GM21786 (cell line): ENCODE results near the gene SDHA.

Source experiments
- ATAC-seq: cut with Tn5 transposase; IDR thresholded peaks from one replicate; pipeline ENCODE4 v1.9.1; 2021; ENCODE audit not compliant: unreplicated experiment

SDHA gene

DNA sequence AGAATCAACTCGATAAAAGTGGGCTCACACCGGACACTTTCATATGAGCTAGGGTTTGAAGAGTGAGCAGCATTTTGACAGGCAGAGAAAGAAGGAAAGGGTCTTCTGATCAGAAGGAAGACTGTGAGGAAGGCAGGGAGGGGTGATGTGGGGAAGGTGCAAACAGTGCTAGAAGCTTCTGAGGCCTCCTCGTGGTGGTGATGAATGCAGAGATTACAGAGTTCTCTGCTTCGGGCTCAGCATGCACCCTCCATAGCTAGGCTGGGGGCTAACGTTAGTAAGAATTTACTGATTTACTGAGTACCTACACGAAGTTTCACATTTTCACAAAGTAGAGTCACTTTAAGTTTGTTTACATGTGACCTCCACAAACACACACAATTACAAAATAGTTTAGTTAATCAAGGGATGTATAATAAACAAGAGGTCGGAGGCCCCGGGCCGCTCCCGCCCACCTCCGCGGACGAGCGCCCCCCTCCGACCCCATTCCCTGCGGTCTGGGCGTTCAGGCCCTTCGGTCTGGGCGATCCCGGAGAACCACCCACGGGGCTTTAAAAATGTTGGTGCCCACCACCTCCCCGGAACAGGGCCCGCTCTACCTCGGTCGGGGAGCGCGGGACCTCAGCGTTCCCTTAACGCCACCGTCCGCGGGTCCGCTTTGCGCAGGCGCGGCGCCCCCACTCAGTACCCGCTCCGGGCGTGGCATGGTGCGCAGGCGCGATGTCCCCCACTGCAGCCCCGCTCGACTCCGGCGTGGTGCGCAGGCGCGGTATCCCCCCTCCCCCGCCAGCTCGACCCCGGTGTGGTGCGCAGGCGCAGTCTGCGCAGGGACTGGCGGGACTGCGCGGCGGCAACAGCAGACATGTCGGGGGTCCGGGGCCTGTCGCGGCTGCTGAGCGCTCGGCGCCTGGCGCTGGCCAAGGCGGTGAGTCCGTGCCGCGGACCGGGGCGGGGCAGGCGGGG is at the start of gene SDHA, which contains the start of gene CCDC127:
Gene SDHA, plus strand, starts transcription at position 827 of the 963 bp plus-strand sequence. Its CDS starts 36 bp downstream, at position 863.
Gene CCDC127, minus strand, starts transcription at position 660 of the 963 bp plus-strand sequence. CDS start 1,304 bp downstream, outside the sequence.
- peak; percentile 73 for ATAC-seq

DNA sequence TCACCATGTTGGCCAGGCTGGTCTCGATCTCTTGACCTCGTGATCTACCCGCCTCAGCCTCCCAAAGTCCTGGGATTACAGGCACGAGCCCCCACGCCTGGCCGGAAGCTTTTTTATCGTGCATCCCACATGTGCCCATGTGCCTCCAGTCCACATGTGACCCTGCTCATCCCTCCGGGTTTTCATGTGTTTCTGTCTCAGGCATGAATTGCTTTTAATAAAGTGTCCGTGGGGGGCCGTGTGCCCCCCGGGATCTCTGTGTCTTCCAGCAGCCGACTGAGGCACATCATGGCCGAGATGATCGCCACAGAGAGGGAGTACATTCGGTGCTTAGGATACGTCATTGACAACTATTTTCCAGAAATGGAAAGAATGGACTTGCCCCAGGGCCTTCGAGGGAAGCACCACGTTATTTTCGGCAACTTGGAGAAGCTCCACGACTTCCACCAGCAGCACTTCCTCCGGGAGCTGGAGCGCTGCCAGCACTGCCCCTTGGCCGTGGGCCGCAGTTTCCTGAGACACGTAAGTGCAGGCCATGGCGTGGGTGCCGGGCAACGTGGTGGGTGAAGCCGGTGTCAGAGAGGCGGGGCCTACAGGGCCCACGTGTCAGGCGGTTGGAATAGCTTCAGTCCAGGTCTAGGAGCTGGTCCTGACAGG is 48.9 kb upstream of the SDHA start:
- no peak for ATAC-seq

DNA sequence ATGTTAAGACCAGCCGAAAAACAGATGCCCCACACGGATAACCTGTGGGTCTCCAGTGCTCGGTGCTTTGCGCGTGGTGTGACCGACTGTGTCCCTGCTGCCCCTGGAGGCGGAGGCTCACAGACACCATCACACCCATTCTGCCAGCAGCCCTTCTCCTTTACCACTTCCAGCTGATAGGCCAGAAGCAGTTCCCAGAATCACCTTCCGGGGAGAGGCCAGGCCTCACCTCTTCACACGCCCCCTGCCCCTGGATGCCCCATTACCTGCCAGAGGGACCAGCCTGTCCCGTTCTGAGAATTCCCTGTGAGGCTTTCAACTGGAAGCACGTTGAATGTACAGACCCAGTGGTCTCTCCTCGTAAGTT is 48.4 kb upstream of the SDHA start:
- no peak for ATAC-seq

DNA sequence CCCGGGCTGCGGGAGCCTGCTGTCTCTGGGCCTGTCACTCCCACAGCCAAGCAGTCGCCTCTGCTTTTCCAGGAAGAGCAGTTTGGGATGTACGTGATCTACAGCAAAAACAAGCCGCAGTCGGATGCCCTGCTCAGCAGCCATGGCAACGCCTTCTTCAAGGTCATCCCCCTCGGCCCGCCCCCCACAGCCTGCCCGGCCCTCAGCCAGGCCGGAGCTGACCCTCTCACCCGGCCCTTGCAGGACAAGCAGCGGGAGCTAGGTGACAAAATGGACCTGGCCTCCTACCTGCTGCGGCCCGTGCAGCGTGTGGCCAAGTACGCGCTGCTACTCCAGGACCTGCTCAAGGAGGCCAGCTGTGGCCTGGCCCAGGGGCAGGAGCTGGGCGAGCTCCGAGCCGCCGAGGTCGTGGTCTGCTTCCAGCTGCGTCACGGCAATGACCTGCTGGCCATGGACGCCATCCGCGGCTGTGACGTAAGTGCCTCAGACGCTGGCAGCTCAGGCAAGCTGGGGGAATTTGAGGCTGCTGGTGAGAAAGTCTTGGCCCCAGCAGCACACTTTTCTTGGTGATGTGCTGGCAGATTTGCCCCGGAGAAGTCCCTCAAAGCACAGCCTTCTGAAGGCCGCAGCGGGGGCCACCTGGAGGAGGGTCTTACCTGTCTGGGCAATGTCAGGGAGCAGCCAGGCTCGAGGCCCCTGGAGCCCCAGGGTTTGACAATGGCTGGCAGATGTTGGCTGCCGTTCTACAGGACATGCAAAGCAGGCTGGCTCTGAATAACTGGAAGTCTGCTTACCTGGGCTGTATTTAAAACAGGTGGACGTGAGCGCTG is 46.9 kb upstream of the SDHA start:
- no peak for ATAC-seq

DNA sequence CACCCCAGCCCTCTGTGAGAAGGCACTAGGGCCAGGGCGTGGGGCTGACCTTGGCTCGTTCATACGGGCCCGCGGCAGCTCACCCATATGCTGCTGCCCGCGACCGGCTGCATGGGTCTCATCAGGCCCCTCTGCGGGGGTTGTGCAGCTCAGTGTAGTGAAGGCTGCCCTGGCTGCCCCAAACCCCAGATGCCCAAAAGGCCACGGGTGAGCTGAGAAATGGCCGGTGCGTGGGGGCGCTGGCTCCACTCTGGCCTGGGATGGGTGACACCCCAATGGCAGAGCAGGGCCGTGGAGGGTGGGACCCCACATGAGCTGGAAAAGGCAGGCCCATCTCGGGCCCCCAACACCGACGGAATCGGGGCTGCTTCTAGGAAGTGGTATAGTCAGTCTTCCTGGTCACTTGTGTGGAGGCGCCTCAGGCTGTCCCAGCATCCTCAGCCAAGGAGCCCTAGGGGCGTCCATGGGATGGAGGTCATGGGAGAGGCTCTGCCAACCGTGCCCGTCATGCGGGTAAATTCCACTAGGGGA is 46.3 kb upstream of the SDHA start:
- ATAC-seq: no peak

DNA sequence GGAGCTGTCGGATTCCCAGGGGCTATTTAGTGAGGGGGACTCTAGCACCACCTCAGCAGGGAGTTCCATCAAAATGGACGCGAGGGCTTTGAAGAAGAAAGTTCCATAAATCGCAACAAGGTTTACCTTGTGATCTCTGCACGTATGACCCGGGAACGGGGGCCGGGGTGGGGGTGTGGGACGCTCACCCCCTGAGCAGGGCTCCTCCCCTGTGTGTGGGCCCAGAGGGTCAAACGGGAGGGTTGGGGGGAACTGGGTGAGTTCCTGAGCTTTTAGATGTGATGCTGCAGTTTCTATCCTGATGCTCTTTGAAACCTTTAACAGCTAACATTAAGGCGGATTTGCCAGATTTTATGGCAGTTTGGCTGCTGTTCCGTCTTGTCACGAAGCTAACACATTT is 45.7 kb upstream of the SDHA start:
- ATAC-seq: no peak

DNA sequence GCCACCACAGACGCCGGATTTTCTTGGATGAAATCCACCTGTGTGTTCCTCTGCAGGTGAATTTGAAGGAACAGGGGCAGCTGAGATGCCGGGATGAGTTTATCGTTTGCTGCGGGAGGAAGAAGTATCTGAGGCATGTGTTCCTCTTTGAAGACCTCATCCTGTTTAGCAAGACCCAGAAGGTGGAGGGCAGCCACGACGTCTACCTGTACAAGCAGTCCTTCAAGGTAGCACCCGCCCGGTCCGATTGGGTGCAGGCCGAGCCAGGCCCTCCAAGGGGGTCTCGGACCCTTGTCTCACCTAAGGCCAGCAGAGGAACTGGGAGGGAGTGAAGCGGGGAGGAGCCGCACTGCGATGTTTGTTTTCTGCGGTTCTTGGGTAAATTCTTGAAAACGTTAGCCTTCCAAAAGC is 45.3 kb upstream of the SDHA start:
- no peak for ATAC-seq

DNA sequence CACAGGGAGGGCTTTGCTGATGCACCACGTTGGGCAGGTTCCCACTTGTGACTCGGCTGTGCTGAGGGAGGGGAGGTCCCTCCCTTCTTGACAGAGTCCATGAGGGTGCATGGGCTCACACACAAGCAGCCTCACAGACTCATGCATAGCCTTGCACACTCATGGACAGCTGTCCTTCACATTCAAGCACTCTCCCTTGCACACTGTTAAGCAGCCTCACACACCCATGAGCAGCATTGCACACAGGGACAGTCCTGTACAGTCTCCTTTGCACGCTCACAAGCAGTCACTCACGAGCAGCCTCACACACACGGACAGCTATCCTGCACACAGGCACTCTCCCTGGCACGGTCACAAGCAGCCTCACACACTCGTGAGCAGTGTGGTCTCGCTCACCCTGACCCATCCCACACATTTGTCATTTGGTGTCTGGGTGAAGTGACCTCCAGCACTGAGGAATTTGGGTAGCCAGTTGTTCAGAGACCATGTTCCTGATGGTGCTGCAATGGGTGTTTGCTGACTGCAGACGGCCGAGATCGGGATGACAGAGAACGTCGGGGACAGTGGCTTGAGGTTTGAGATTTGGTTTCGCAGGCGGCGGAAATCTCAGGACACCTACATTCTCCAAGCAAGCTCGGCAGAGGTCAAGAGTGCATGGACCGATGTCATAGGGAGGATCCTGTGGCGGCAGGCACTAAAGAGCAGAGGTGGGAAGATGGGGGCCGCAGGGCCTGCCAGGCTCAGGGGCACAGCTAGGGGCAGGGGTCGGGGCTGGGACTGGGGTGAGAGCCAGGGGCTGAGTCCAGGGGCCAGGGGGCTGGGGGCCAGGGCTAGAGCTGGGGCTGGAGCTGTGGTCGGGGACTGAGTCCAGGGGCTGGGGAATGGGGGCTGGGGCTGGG is 44.5 kb upstream of the SDHA start:
- no peak for ATAC-seq

DNA sequence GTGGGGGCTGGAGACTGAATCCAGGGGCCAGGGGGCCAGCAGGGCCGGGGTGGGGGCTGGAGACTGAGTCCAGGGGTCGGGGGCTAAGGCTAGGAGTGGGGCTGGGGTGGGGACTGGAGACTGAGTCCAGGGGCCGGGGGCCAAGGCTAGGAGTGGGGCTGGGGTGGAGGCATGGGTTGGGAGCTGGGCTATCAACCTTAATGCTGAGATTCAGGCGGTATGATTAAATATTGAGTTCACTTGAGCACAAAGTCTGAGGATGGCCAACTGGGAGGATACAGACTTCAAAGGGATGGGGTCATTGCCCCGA is 43.9 kb upstream of the SDHA start:
- no peak for ATAC-seq

DNA sequence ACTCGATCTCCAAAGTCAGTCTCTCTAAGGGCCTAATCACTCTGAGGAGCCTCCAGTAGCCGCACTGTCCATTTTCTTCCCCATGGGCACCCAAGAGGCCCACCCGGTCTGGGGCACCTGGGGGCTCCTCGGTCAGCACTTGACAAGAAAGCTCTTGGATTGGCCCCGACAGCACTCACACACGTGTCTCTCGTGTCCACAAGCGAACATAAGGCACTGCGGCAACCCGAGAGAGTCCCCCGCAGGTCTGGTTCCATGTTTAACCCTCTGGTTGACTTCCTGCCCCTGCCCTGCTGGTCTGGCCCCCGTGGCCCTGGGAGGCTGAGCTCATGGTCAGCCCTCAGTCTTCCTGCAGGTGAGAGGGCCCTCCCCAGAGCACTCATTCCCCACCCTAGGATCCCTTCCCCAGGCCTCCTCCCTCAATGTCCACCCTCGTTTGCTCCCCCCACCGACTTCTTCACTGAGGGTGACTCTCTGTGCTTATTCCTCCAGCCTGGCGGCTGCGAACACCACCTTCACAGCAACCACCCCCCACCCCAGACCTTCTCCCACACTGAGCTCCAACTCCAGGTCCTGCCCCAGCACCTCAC is 43.1 kb upstream of the SDHA start:
- no peak for ATAC-seq

DNA sequence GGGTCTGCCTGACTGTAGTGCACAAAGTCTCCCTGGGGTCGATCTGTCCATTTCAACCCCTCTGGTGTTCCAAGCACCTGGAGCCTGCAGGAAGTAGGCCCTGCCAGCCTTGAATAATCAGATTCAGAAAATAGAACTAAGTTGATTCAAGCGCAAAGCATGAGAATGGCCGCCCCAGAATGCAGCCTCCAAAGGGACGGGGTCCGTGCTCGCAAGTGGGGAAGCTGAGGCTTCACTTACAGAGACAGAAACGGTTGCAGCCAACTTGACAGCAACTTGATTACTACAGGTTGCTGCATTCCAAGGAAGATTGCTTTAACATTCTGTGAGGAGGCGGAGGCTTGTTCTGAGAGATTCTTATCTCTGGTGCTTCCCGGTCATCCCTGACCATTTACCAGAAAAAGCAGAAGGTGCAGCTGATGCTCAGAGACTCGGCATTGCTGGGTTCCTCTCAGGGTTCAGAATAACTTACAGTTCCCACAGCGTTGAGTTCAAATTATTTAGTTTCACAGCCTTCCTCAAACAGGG is 41.8 kb upstream of the SDHA start:
- no peak for ATAC-seq

DNA sequence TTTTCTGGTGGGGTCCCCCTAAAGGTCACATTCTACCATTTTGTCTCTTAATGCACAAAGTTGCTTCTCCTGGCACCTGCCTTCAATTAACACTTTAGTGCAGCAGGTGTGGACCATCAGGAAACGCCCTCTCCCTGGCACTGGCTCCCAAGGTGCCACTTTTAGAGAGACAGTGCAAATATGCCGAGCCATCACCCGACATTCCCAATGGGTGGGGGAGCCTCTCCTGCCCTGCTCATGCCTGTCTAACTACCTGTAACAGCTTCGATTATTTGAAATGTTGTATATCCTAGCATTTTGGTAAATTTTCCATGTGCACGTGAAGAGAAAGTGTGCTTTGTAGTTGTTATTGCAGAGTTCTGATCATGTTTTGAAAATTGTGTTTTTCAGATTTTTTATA is 40.0 kb upstream of the SDHA start:
- ATAC-seq: no peak

DNA sequence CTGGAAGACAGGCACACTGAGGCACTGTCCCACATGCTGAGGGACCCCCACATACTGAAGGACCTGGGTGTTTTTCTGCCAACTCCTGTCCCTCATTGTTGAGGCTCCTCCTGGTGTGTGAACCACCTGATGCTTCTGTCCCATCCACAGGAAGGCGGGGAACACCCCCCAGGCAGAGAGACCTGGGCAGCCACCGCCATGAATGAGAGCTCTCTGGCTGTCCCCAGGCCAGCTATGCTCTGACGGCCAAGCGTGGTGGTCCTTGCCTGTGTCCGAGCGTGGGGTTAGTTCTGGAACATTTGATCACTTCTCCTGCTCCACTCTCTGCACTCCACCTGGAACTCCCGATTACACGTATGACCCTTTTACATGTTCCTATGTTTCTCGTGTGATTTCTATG is 38.7 kb upstream of the SDHA start:
- ATAC-seq: no peak

DNA sequence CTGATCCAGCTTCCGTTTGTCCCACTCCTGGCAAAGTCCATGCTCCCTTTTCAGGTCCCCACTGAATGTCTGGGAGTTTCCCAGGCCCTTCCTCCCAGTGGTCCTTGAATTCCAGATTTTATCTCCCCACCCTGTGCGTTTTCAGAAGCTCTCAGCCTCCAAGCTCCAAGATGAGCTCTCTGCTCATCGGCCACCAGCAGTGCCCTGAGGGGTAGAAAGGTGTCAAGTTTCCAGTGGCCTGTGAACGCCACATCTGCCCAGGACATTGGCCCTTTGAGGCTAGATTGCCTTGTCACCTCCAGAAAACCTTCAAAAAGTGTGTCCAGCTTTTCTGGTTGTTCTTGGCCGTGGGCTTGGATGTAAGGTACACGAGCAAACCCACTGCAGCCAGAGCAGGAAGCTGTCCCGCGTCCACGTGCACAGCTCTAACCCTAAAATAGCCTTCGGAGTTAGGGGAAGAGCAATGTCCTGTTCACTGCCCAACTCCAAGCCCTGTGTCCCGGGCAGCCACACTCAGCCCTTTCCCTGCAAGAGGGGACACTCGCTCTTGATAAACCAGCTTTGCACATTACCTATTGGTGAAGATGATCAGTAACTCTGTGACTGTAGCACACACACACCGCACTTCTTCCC is 37.7 kb upstream of the SDHA start:
- ATAC-seq: no peak

DNA sequence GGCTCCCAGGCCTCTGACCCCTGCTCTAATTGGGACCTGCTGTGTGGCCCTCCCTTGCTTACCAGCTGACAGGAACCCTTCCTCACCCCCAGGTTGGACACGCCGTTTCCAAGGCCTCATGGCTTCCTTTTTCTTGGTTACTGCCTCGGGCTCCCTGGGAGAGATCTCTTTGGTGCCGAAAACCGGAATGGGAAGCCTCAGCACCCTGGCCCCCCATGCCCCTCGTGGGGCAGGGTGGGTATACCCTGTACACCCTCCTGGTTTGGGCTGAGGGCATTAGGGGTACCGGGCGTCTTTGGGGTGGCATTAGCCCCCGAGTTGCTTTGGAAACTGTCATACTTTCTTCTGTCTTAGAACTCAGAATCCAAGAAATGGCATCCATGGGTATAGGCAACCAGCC is 37.0 kb upstream of the SDHA start:
- no peak for ATAC-seq

DNA sequence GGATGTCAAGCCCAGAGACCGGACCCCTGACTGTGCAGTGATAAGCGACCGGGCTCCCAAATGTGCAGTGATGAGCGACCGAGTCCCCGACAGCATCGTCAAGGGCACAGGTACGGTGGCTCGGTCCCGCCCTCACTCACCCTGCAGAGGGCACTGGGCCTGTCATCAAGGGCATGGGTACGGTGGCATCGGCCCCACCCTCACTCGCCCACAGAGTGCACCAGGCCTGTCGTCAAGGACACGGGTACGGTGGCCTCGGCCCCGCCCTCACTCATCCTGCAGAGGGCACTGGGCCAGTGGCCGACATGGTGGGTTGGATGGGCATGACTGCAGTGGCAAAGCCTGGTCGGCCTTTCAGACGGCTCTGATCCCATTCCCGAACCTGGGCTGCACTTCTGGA is 36.6 kb upstream of the SDHA start:
- ATAC-seq: no peak

DNA sequence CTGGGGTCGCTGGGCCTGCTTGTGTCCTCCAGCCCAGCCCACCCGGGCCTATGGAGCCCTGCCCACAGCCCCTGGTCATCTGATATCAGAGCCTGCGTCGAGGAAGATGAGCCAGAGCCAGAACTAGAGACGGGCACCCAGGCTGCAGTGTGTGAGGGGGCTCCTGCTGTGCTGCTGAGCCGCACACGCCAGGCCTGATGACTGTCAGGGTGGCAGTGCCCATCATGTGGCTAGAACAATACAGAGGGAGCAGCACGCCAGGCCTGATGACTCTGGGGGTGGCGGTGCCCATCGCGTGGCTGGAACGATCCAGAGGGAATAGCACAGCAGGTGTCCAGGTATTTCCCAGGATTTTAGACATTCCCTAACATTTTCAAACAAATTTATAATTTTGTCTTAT is 36.0 kb upstream of the SDHA start:
- ATAC-seq: no peak

DNA sequence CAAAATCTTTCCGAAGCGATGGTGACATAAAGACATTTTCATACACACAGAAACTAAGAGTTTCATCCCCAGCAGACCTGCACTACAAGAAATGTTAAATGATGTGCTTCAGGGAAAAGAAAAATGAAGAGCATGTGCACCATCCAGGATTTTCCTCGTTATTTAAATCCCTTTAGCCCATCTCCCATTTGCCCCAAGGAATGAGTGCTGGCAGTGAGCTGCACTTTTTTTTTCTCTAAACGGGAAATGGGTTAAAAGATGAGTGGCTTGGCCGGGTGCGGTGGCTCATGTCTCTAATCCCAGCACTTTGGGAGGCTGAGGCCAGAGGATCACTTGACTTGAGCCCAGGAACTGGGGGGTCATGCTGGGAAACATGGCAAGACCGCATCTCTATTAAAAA is 33.6 kb upstream of the SDHA start:
- ATAC-seq: no peak
